NAMALWA (cell line): ENCODE measurements around the gene ADAT2.
"Not testable (repeated sequence)": the region's sequence is repeated elsewhere in the genome, so short reads cannot be mapped to it uniquely, and the experiment has no call there.

Source experiments
- DNase-seq: peaks from one replicate; pipeline ENCODE4 v3.0.0-alpha.2; 2015; ENCODE audit warnings: low spot score

The ADAT2 gene

DNA sequence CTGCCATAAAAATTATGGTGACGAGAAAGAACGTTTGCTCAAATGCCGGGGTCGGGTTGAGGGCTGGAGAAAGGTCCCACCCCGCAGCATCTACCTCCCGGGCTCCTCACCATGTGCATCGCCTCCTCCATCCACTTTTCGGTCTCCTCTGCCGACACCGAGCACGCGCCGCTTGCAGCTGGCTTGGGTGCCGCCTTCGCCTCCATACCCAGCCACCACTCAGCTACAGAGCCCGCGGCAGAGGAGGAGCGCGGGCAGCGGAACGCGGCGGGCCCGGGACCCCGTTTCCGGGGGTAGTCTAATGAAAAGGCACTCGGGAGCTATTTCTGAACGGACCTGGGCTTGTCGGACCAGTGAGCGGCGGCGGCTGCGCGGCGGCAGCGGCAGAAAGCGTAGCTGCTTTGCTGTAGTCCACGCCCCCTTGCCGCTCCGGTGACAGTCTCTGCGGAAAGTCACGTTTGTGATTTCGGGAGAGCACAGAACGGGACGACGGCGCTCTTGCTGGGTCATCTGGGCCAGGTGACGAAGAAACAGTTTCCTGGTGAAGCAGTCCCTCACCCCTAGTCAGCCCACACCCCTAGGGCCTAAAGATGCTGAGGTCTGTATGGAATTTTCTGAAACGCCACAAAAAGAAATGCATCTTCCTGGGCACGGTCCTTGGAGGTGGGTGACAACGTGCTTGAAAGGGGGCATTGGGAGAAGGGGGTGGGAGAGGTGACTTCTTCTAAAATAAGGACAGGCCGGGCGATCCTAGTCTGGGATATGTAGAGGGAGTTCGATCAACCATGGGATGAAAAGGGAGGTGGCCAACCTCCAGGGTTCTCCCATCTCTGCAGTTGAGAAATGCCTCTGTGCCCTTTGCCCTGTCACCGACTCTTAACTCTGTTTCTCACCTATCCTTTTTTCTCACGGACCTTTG lies at the start of gene ADAT2, which contains the start of gene PEX3:
ADAT2 (minus strand) TSS at position 243 of the 919 bp plus-strand sequence; CDS start at position 206, 37 bp downstream.
PEX3 (plus strand) TSS at position 353 of the 919 bp plus-strand sequence; CDS start at position 591, 238 bp downstream.
- peak; percentile 96 for DNase-seq

DNA sequence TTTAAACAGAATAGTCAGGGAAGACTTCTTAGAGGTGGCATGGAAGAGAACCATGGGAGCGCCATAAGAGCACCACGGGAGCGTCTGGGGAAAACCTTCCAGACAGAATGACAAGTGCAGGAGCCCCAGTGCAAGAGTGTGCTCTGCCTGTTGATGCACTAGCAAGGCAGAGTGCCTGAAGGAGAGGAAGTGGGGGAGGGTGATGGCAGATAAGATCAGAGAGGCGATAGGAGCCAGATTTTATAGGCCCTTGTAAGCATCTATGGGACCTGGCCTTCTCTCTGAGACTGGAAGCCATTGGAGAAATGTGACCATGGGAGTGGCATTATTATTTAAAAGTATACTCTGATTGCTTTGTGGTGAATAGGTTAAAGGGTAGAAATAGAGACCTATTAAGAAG lies 47.9 kb upstream of the ADAT2 start:
- no peak for DNase-seq

DNA sequence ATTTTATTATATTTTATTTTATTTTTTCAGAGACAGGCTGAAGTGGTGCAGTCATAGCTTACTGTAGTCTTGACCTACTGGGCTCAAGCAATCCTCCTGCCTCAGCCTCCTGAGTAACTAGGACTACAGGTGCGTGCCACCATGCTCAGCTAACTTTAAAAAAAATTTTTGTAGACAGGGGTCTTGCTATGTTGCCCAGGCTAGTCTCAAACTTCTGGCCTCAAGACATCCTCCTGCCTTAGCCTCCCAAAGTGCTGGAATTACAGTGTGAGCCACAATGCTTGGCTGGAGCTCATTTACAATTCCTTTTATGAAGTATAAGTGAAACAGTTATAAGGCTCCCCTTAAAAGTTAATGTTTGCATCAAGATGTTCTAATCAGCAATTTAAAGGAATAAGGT lies 46.5 kb upstream of the ADAT2 start:
- DNase-seq: no peak

GRCh38 chr6:143490775-143491174 lies 40.3 kb upstream of the ADAT2 start:
- no peak for DNase-seq

- DNase-seq: no peak
These were observed 39.7 kb upstream of the ADAT2 start for GRCh38 chr6:143490244-143490643.

- DNase-seq: no peak
These were observed 36.3 kb upstream of the ADAT2 start for GRCh38 chr6:143486752-143487151.

- DNase-seq: no peak
These were observed 35.5 kb upstream of the ADAT2 start for GRCh38 chr6:143485967-143486366.

DNA sequence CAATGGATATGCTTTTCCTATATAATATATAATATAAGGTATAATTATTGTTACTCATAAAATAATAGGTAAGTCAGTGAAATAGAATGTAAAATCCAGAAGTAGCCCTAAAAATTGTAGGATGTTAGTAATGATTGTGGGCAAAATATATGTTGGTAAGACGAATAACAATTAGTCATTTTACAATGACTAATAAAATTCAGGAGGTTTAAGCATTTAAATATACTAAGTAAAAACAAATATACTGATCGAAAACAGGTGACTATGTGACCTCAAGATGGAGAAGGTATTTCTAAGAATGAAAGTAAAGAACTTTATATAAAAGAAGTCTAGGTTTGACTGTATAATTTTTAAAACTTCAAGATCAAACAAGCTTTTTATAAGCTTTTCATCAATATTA lies 32.1 kb upstream of the ADAT2 start:
- DNase-seq: no peak

DNA sequence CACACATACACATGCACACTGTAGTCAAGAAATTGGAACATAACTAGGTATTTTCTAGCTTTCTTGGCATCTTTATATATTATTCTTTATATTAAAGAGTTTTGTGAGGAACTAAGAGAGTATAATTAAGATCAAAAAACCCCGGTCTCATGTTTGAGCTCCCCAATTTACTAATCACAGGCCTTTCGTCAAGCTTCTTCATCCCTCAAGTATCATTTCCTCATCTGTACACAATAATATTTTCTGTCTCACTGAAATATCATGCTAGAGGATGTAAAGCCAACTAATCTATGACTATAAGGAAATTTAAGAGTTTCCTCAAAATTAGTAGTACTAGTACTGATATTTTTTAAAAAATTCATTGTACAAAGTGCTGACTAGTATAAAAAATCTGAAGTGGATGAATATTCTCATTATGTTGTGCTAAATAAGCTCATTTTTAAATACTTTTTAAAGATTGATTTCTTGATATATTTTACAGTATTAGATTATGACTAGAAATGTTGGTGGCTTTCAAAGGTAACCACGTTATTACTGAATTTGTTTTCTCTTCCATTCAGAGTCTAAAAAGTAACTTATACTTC lies 28.1 kb upstream of the ADAT2 start:
- DNase-seq: no peak

GRCh38 chr6:143476545-143476944 lies 26.1 kb upstream of the ADAT2 start:
- DNase-seq: no peak

- no peak for DNase-seq
These were observed 21.3 kb upstream of the ADAT2 start for GRCh38 chr6:143471822-143472221.

DNA sequence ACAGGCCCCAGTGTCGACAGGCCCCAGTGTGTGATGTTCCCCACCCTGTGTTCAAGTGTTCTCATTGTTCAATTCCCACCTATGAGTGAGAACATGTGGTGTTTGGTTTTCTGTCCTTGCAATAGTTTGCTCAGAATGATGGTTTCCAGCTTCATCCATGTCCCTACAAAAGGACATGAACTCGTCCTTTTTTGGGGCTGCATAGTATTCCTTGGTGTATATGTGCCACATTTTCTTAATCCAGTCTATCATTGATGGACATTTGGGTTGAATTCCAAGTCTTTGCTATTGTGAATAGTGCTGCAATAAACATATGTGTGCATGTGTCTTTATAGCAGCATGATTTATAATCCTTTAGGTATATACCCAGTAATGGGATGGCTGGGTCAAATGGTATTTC lies 18.3 kb upstream of the ADAT2 start:
- not testable (repeated sequence) for DNase-seq

- DNase-seq: no peak
These were observed 17.5 kb upstream of the ADAT2 start for GRCh38 chr6:143468026-143468425.

GRCh38 chr6:143465546-143465945 lies 15.1 kb upstream of the ADAT2 start:
- DNase-seq: no peak

DNA sequence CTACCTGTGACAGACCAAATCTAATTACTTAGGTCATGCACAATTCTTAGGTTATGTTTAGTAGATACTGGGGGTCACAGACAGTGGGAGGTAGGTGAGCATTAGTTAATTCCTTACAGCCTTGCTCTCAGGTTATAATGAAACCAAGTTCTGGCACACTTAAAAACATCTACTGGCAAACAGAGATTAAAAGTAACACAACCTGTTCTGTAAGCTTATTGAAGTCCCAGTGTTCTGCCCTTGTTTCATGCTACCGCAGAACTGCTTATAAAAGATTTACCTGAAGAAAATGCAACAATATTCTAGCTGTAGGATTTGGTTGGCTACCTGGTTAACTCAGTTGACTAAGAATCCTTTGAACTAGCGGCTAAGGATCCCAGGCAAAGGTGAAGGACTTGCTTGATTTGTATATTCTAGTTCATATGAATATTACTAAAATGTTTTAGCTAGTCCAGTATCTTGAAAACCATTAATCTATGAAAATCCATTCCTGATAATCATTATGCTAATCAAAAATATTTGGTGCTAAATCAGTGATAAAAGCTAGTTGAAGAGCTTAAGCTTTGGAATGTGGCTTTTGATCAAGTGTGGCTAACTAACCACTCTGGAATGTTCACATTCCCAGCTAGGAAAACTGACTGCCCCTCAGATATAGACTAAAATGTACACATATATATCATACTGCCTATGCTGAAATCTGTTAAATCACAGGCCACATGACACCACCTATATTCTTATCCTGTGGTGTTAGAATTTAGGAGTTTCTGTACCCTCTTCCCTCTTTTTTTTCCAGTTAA lies 7.3 kb upstream of the ADAT2 start:
- no peak for DNase-seq

DNA sequence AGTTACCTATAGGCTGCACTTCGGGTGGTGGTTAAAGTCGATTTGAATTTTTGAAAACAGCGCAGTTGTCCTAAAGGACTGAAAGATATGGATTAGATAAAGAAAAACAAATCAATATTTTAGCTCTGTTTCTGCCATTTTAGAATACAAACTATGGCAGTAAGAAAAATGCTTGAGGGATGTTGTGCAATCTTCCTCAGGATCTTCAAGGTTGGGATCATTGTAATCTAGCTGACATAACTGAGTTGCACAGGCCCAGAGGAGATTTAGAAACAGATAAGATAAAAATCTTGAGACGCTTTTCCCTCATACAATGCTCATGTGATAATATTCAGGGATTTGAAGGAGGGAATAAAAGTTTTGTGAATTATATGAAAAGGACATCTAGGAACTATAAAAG lies 1.0 kb upstream of the ADAT2 start:
- DNase-seq: no peak

GRCh38 chr6:143449714-143450452 lies 612 bp downstream of the ADAT2 start:
- peak; percentile 79 for DNase-seq

DNA sequence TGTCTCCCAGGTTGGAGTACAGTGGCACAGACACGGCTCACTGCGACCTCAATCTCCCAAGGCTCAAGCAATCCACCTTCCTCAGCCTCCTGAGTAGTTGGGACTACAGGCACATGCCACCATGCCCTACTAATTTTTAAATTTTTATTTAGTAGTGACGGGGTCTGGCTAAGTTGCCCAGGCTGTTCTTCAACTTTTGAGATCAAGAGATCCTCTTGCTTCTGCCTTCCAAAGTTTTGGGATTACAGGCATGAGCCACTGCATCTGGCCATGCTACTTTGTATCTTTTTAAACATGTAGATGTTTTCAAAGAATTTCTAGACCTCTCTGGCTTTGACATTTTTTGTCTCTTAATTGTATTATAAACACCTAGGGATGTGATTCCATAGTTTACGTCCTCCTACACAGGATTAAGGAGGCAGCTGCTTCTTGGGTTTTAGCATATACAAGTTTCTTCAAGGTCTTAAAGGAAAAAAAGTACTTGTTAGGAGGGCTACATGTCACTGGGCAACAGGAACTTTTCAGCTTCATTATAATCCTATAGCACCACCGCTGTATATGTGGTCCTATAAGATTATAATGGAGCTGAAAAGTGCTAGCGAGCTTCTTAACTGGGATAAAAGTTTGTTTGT lies 1.3 kb downstream of the ADAT2 start:
- no peak for DNase-seq

- DNase-seq: not testable (repeated sequence)
These were observed 2.6 kb downstream of the ADAT2 start for GRCh38 chr6:143447865-143448264.

GRCh38 chr6:143443096-143443495 lies 7.4 kb downstream of the ADAT2 start:
- no peak for DNase-seq
